22Rv1 (cell line): ENCODE results near the gene GOLGA6C.

ENCODE experiments used
- CTCF ChIP-seq: fragments of 450-650 bp; IDR thresholded peaks from 2 replicates; pipeline ENCODE4 v1.5.1; 2017; ENCODE audit warnings: mild to moderate bottlenecking
- ZFX ChIP-seq: fragments of 450-650 bp; IDR thresholded peaks from 2 replicates; pipeline ENCODE4 v1.6.1; 2017; ENCODE audit warnings: antibody characterized with exemption, borderline replicate concordance

GRCh38 chr15:75249726-75250125, 8.4 kb upstream of the GOLGA6C start:
- TF ChIP-seq CTCF, result no peak
- no peak for TF ChIP-seq ZFX
